HG02884 (cell line): Measurements from ENCODE around the gene NSRP1.
"Not testable (repeated sequence)": the region's sequence is repeated elsewhere in the genome, so short reads cannot be mapped to it uniquely, and the experiment has no call there.

Source experiments
- ATAC-seq: cut with Tn5 transposase; IDR thresholded peaks from one replicate; pipeline ENCODE4 v1.9.1; 2021; ENCODE audit warnings: mild to moderate bottlenecking, moderate library complexity; ENCODE audit not compliant: unreplicated experiment

The NSRP1 gene, protein sequence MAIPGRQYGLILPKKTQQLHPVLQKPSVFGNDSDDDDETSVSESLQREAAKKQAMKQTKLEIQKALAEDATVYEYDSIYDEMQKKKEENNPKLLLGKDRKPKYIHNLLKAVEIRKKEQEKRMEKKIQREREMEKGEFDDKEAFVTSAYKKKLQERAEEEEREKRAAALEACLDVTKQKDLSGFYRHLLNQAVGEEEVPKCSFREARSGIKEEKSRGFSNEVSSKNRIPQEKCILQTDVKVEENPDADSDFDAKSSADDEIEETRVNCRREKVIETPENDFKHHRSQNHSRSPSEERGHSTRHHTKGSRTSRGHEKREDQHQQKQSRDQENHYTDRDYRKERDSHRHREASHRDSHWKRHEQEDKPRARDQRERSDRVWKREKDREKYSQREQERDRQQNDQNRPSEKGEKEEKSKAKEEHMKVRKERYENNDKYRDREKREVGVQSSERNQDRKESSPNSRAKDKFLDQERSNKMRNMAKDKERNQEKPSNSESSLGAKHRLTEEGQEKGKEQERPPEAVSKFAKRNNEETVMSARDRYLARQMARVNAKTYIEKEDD

DNA sequence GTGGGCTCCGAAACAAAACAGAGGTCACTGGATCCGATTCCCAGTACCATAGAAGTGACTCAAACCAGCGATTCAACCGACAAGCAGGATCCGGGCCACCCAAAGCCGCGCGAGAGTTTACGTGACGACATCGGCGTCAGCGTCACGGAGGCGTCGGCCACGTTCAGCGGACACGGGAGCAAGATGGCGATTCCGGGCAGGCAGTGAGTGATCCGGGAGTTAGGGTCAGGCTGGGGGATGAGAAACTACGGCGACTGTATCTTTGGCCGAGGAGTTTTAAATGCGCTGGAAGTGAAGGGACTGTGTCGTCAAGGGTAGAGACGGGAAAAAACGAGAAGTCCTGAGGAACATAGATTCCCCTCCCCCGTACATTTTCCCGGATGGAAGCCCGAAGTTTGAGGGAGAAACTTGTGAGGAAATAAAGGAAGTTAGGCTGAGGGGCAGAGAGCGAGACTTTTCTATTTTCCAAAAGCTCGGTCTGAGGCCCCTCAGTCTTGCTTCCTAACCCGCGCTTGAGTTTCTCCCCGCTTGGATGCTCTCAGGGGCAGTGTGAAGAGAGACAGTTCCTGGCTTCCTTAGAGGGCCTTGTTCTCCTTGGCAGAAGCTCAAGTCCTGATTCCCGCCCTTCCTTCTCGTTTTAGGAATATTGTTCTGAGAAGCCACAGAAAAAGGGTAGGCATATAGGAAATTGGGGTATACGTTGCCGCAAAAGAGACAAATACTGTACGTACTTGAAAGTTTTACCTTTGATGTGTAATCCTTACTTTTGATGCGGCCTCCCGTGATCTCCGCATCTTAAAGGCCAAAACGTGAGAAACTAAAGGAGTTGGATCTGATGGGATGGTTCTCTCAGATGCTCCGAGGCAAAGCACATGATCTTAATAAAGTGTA, at the start of gene NSRP1:
Gene NSRP1, plus strand, starts transcription at position 156 of the 891 bp plus-strand sequence. Its CDS starts 28 bp downstream, at position 184.
- ATAC-seq = peak; percentile 90

DNA sequence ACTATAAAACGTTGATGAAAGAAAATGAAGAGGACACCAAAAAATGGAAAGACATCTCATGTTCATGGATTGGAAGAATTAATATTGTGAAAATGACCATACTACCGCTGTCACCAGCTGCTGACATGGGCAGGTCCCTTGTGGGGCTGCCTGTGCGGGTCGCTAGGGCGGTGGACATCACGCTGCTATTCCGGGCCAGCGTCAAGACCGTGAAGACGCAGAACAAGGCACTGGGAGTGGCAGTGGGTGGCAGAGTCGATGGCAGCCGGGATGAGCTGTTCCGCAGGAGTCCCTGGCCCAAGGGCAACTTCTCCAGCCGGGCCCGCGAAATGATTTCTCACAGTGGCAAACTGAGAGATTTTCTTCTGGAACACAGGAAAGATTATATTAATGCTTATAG, 48.2 kb upstream of the NSRP1 start:
- no peak for ATAC-seq

DNA sequence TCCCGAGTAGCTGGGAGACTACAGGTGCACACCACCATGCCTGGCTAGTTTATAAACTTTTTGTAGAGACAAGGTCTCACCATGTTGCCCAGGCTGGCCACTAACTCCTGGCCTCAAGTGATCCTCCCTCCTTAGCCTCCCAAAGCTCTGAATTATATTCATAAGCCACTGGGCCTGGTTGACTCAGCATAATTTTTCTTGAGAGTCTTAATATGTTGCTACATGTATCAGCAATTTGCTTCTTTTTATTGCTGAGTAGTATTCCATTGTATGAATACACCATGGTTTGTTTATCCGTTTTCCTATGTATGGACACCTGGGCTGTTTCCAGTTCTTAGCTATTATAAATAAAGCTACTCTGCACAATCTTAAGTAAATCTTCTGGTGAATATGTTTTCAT, 42.4 kb upstream of the NSRP1 start:
- ATAC-seq = no peak

DNA sequence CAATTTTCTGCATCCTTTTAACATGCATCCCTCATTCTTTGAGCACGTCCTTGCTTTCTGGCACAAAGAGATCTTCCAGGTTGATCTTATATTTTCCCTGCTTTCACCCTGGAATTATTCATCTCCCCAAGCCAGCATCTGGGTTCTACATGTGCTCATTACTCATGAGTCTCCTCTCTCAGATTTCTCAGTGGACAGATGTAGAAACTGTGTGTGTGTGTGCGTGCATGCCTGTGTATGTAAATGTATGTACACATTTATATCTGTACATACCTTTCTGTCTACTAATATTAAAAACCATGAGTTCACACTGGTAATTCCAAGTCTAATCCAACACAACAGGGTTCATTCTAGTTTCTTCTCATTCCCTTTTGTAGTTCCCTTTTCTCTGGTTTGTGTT, 41.9 kb upstream of the NSRP1 start:
- no peak for ATAC-seq

DNA sequence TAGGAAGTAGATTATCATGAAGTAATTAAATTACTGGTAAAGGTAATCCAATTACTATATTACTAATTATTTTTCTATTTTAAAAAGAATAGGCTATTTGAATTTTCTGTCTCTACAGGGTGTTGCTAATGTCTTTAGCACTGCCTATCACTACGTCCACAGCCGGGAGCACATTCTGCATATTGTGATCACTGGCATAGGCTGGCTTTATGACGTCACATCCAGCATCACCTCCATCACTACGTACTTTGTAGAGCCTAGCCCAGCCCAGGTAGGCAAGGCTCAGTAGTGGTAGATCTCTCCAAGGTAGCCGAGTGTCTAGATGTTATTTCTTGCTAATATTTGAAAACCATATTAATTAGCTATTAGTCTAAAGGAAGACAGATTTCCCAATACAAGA, 33.8 kb upstream of the NSRP1 start:
- no peak for ATAC-seq

DNA sequence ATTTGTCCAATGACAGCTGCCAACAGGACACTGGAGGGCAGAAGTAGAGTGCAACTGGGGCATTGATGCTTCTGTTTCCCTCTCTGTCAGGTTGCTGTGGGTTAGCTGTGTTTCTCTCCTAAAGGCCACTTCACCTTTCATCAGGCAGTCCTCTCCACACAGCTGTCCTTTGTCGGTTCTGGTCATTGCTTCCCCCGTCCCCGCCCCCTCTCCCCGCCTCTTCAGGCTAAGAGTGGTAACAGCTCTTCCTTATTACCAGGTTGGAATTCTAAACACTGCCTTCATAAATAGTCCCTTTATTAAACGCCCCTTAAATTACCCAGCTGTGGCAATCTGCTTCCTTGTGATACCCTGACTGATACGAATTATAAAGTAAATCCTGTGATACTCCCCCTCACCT, 31.8 kb upstream of the NSRP1 start:
- ATAC-seq = no peak

DNA sequence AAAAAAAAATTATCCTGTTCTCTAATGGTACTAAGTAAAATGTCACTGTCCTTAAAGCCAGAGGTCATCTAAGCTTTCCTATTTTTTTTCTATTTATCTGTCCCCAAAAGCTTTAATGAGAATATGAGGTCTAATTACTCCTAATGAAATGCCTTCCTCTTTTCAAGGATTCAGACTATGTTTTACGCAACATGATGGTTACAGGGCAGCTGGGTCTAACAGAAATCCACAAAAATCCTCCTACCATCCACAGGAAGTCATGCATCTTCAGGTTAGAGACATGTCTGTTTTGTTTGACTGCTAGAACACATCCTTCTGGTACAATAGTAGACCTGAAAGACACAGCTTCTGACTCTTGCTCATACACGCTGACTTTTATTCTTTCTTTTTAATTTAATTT, 29.7 kb upstream of the NSRP1 start:
- ATAC-seq = no peak

DNA sequence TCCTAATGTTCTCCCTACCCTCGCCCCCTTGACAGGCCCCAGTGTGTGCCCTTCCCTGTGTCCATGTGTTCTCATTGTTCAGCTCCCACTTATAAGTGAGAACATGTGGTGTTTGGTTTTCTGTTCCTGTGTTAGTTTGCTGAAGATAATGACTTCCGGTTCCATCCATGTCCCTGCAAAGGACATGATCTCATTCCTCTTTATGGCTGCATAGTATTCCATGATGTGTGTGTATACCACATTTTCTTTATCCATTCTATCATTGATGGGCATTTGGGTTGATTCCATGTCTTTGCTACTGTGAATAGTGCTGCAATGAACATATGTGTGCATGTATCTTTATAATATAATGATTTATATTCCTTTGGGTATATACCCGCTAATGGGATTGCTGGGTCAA, 29.2 kb upstream of the NSRP1 start:
- not testable (repeated sequence) for ATAC-seq

DNA sequence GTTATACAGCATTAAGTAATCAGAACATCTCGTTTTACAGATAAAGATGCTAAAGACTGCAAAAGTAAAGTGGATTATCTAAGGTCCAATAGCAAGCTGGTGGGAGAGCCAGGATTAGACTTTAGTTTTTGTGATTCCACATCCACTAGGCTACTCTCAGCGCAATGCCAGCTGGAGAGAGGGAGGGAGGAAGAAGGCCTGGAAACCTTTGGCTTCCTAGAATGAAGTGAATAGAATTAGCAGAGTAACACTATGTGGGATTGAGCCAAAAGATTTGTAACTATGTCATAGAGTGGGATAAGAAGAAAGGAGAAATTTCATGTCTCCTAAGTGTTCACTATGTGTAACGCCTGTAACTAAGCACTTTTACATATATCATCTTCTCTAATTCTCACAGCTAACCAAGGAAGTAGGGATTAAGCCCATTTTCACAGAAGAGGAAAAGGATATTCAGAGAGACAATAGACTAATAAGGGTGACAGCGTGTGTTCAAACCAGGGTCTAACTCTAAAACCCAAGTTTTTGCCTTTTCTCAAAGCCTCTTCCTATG, 25.4 kb upstream of the NSRP1 start:
- no peak for ATAC-seq

DNA sequence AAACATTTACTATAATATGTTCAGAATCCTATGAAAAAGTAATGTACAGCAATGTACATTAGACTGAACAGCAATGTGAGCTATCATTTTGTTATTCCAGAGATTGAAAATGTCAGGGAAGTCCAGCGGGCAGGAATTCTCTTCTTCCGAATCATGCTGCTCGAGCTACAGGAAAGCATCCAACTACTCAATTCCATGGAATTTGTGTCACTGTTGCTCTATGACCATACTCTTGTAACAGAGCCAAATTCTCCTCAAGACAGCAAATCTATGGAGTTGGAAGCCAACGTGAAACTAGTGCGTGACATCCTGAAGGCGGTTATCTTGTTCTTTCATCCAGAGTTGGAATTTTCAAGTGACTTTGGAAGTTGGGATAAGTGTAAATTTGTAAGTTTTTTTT, 24.8 kb upstream of the NSRP1 start:
- ATAC-seq = no peak

DNA sequence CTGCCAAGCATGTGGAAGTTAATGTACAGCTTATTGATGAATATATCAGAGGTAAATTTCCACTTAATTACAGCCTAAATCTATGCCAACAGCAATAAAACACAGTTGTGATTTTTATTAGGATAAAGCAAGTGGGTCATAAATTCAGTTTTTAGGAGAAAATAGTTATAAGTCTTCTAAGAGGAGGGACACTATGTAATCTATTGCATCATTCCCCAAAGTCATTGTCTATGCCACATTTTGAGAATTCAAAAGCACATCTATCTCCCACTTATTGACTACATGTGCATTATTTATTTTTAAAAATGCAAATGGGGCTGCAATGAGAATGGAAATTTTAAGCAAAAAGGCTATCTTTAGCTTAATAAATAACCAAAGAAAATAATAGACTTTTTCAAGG, 23.7 kb upstream of the NSRP1 start:
- no peak for ATAC-seq

DNA sequence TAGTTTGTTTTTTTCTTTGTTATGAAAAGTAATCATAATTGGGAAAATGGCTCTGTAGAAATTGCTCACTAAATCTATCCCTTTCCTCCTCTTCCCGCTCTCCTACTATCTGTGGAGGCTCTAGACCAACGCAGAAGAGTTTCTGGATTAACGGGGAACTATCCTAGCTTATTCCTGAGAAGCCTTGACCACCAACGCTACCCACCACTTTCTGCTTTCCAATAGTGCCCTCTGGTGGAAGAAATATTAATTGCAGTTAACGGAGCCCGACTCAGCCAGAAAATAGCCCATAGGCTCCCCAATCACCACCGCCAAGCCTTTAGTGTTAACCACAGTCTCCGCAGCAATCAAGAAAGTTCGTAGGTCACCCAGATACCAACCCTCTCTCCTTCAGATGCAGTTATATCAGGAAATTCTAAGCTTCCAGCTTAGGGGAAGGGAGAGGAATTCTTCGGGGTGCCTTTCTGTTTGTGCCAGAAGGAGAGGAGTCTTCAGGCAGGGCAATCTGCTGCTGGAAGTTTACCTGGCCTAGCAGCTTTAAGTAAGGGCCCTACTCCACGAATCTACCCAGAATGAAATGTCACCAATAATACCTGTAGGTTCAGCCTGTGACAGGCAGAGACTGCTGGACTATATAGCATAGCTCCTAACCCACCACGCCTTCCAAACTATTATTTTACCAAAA, 23.0 kb upstream of the NSRP1 start:
- no peak for ATAC-seq

DNA sequence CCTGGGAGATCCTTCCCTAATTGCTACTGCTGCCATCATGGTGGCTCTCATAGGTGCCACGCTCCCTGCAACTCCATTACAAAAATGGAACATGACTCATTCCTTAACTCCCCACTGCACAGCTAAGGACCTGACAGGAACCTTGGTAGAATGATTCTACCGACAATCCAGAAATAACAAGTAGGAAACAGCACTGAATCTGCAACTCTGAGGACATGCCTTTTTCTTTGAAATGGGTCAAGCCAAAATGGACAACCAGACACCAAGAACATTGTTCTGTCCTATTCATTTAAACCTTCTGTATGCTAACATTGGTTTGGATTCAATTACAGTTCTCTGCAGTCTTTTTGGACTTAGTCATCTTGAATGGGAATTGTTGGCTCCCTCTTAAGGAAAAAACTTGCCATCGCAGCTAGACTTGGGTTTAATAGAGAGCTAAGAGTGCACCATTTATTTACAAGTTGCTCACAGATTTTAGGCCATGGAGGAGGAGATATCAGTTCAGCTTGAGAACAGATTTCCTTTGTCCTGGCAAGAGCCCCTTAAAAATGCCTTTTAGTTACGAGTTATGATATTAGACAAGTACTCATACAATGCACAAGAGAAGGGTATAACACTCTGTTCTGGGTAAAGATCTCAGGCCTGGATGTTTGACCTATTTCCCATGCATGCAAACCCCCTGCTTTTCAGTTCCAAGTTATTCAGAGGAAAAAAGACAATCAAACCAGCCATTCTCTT, 20.9 kb upstream of the NSRP1 start:
- ATAC-seq = no peak

DNA sequence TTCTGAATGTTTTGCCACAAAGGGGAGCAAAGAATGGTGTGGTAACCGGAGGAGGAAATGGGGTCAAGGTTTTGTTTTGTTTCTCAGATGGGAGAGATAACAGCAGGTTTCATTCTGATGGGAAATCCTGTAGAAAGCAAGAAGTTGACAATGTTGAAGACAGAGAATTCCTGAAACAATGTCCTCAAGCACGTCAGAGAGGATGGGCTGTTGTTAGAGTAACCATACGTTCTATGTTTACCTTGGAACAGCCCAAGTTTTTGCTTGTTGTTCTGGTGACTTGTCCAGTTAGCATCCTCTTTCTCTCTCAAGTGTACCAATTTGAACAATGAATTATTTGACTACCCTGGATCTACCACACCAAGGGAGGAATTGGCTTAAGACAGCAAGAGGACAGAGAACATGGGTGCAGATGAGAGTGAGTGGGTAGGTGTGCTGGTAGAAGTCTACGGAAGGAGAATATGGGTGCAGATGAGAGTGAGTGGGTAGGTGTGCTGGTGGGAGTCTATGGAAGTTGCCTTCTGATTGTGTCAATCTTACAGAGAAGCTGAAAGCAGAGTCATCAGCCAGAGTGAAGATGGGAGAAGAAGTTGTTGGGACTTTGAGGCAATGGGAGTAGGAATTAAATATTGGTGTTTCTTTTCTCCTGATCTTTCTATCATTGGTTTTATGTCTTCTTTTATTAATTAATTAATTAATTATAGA, 14.8 kb upstream of the NSRP1 start:
- ATAC-seq = no peak

DNA sequence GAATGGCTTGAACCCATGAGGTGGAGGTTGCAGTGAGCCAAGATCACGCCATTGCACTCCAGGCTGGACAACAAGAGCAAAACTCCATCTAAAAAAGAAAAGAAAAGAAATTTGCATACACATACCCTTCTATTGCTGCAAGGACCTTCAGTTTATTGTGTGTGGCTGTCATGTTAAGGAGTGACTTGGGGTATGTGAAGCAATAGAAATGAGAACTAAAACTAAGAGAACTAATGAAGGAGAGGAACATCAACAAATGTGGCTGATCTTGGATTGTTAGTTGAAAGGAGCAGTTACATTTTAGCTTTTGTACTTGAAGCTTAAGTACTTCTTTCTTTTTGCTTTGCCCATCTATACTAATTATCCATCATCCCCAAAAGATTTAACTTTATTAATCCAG, 12.7 kb upstream of the NSRP1 start:
- ATAC-seq = no peak

DNA sequence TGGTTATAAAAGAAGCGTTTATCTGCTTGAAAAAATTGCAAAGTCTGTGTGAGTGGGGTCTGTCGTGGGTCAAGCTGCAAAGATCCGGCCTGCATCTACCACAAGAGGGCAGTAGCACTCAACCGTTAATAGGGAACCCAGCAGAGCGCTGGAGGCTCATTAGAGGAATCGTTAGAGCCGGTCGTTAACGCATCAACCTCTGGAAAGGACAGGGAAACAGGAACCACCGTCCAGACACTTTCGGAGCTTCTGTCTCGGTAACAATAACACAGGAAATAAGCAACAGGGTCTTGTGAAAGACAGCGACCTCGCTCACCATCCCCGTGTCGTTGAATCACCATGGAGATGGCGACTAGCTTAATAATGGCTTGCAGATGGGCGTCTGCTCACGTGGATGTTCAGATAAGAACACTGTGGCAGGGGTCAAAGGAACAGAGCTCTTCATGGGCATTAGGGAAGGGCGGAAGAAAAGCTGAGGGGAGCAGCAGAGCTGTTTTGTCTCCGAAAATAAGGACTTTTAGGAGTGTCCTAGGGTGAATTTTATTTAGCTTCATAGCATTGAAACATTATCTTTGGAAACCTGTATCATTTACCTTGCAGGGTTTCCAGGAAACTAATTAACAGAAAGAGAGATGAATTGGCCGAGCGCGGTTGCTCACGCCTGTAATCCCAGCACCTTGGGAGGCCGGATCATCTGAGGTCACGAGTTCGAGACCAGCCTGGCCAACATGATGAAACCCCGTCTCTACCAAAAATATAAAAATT, 11.9 kb upstream of the NSRP1 start:
- no peak for ATAC-seq

DNA sequence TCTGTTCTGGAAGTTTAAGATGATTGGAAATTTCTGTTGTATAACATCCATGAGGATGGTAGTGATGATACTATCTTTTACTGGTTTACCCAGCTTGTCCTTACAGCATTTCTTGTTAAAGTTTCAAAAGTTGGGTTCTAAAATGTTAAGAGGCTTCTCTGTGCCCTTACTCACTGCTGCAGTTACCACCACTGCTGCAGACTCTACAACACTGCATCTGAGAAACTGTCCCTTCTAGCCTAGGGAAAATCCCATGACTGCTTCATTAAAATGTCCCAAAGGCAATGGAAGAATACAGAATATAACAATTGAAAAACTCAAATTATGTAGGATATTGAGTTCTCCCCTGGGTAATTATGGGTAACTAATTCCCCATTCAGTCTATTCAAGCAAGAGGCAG, 3.8 kb upstream of the NSRP1 start:
- no peak for ATAC-seq

DNA sequence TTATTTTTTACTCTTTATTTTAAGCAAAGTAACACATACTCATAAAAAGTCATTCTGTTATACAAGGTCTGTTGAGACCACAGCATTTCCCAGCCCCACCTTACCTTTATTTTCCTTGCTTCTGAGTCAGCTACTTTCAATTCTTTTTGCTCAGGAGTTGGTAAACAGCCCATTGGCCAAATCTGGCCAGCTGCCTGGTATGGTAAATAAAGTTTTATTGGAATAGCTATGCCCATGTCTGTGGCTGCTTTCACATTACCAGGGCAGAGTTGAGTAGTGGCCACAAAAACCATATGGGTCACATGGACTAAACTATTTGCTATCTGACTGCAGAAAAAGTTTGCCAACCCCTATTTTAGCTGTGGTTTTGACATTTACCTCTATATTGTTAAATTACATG, 3.4 kb upstream of the NSRP1 start:
- ATAC-seq = no peak

DNA sequence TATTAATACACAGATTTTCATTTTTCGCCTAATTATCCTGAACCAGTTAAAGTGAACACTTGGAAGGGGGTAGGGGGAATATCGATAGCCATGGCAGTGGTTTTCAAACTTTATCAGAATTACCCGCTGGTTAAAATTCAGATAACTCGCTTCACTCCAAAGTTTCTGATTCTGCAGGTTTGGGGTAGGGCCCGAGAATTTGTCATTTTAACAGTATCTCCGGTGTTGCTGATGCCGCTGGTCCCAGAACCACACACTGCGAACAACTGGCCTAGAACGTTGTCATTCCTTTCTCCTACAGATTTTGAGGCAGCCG, 313 bp upstream of the NSRP1 start:
- no peak for ATAC-seq
